Activated CD4-positive, CD25-positive, alpha-beta regulatory T cell treated with anti-CD3 and anti-CD28 coated beads, Interleukin-2, amount 50 U/mL, for 16 hours (primary cell): Measurements from ENCODE around the gene XRRA1.
"Not testable (repeated sequence)": the region's sequence is repeated elsewhere in the genome, so short reads cannot be mapped to it uniquely, and the experiment has no call there.

Experiments used
- DNase-seq: peaks from one replicate; pipeline ENCODE4 v3.0.0-alpha.2; 2020; ENCODE audit warnings: low read depth, low spot score

XRRA1 gene

DNA sequence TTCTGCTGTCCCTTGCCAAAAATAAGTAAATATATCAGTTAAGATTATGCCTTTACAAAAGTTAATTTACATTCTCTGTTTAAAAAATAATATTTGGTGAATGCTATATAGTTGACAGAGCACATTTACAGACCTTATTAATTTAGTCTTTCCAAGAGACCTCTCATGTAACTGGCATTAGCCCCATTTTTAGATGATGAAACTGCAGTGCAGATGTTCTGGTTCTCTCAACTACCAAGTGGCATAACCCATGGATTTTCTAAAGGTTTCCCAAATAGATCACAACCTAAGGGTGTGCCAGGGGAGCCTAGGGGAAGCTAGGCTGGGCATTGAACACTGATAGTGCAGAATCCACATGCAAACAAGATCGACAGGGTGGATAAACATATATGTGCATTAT lies 111.7 kb downstream of the XRRA1 start:
- DNase-seq = no peak

DNA sequence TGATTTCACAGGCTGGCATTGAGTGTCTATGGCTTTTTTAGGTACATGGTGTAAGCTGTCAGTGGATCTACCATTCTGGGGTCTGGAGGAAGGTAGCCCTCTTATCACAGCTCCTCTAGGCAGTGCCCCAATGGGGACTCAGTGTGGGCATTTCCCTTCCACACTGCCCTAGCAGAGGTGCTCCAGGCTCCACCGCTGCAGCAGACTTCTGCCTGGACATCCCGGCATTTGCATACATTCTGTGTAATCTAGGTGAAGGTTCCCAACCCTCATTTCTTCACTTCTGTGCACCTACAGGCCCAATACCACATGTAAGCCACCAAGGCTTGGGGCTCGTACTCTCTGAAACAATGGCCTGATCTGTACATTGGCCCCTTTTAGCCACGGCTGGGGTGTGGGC lies 122.0 kb downstream of the XRRA1 start:
- DNase-seq = no peak

DNA sequence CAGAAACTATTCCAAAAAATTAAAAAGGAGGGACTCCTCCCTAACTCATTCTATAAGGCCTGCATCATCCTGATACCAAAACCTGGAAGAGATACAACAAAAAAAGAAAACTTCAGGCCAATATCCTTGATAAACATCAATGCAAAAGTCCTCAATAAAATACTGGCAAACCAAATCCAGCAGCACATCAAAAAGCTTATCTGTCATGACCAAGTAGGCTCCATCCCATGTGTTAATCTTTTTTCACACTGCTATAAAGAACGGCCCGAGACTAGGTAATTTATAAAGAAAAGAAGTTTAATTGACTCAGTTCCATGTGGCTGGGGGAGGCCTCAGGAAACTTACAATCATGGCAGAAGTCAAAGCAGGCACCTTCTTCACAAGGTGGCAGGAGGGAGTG lies 123.3 kb downstream of the XRRA1 start:
- not testable (repeated sequence) for DNase-seq

DNA sequence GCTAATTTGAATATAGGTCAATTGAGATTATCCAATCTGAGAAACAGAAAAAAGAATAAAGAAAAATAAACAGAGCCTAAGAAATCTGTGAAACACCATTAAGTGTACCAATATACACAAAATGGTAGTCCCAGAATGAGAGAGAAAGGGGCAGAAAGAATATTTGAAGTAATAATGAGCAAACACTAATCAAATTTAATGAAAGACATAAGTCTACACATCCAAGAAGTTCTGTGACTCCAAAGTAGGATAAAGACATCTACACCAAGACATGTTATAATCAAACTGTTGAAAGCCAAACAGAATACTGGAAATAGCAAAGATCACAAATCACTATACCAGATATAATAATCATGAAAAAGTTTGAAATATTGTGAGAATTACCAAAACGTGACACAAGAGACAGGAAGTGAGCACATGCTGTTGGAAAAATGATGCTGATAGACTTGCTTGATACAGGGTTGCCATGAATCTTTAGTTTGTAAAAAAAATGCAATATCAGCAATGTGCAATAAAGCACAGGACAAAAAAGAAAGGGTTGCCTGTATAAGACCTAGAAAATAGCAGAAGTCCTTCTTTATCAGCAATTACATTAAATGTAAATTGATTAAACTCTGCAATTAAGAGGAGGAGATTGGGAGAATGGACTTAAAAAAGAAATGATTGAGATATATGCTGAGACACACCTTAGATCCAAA lies 124.5 kb downstream of the XRRA1 start:
- DNase-seq = no peak

GRCh38 chr11:74822170-74822569 lies 126.7 kb downstream of the XRRA1 start:
- DNase-seq = no peak

- DNase-seq = no peak
Observed at GRCh38 chr11:74820763-74821162, 128.1 kb downstream of the XRRA1 start.

- DNase-seq = no peak
Observed at GRCh38 chr11:74819400-74819799, 129.5 kb downstream of the XRRA1 start.

DNA sequence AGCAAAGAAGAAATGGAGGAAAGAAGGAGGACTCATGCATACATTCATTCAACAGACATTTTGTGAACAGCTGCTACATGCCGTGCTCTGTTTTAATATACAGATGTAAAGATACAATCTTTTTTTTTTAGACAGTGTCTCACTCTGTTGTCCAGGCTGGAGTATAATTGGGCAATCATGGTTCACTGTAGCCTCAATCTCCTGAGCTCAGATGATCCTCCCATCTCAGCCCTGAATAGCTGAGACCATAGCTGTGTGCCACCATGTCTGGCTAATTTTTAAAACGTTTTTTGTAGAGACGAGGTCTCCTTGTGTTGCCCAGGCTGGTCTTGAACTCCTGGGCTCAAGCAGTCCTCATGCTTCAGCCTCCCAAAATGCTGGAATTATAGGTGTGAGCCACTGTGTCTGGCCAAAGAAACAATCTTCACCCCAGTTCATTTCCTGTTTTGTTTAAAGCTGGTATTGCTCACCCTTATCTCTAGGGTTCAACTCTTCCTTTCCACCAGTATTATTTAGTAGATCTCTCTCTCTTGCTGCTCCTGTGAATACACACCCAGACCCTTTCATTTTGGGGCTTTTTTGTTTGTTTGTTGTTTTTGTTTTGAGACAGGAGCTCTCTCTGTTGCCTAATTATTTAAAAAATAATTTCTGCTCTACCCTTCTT lies 130.5 kb downstream of the XRRA1 start:
- DNase-seq = no peak

- no peak for DNase-seq
Observed at GRCh38 chr11:74816664-74817063, 132.2 kb downstream of the XRRA1 start.

DNA sequence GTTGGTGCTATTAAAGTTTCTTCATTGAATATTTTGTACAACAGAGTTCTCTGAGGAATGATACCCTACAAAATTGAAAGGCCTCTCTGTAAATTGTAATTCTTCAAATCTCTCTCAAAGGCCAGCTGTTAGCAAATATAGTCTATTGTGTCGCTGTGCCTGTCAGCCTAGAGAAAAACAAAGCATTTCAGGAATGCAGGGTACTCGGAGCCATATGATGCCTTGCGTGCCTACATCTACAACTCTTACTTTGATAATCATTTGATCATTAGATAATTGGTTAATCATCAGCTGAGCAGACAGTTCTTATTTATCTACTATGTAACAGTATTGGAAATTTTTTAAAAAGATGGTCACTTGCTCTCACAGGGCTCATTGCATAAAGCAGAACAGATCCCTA lies 132.9 kb downstream of the XRRA1 start:
- DNase-seq = no peak

GRCh38 chr11:74809801-74810200 lies 139.1 kb downstream of the XRRA1 start:
- no peak for DNase-seq

DNA sequence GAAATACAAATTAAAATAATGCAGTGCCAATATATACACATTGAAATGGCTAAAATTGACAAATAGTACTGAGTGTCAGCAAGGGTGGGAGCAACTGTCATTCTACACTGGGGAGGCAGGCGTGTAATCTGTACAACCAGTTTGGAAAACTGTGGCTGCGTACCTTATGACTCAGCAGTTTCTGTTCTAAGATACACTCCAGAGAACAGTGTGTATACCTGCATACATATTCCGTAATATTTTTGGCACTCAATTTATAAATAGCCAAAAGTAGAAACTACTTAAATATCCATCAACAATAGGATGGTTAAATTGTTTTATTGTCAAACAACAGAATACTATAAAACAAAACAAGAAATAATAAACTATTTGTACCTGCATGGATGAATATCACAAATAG lies 142.6 kb downstream of the XRRA1 start:
- no peak for DNase-seq

GRCh38 chr11:74791333-74792100 lies 157.4 kb downstream of the XRRA1 start:
- DNase-seq = no peak
